CD4-positive, alpha-beta T cell treated with Interleukin-12 subunit alpha and Interleukin-12 subunit beta, for 1 hour (primary cell): Measurements from ENCODE around the gene ANAPC16.
"Not testable (repeated sequence)": the region's sequence is repeated elsewhere in the genome, so short reads cannot be mapped to it uniquely, and the experiment has no call there.

Source experiments
- DNase-seq: peaks from one replicate; pipeline ENCODE4 v3.0.0-alpha.2; 2020

Gene ANAPC16

DNA sequence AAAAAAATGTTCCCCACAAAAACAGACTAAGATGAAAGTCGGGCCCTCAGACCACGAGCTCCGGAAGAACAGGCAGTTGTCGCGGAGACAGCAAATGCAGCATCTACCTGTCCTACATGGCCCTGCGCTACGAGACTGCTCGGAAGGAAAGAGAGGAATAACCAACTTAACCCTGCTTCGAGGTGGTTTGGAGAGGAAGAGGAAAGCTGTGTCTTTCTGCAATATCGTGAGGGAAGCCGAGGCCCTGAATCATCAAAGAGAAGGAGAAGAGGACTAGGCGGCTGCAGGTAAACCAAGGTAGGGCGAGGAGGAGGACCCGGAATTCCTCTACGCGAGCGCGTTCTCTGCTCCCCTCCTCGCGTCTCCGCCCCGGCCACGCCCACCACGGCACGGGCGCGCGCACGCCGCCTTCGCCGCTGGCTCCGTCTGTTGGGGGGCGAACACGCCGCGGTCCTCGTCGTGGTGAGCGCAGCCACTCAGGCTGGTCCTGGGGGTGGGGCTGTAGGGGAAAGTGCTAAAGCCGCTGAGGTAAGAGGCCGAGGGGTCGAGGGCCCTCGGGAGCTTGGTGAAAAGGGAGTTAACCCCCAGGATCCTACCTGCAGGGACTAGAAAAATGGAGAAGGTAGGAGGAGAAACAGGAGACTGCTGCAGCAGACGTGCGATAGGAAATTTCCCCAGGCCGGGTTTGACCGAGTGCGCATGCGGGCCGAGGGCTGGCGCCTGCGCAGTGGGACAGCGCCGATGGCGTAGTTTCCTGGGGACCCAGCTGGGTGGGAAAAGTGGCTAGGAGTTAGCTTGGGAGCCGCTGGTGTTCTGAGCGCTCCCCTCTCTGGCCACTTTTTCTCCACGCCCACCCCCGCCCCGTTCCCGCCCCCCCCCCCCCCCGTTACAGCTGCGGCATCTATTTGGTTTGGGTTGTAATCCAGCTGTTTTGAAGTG lies at the start of gene ANAPC16, which contains the start of gene ASCC1:
Gene ANAPC16 (plus strand): TSS at position 402 of the 939 bp plus-strand sequence. CDS start 7,903 bp downstream, outside the sequence.
Gene ASCC1 (minus strand): TSS at position 666 of the 939 bp plus-strand sequence. CDS start 2,978 bp downstream, outside the sequence.
- peak; percentile 94 for DNase-seq

DNA sequence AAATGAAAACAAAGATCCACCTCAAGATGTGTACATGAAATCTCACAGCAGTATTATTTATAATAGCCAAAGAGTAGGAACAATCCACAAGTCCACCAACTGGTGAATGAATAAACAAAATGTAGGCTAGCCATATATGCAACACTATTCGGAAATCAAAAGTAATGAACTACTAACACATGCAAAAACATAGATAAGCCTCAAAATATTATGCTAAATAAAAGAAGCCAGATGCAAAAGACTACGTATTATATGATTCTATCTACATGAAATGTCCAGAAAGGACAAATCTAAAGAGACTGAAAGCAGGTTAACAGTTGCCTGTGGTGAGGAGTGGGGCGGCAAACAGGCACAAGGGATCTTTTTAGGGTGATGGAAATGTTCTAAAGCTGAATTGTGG lies 48.7 kb upstream of the ANAPC16 start:
- DNase-seq: no peak

DNA sequence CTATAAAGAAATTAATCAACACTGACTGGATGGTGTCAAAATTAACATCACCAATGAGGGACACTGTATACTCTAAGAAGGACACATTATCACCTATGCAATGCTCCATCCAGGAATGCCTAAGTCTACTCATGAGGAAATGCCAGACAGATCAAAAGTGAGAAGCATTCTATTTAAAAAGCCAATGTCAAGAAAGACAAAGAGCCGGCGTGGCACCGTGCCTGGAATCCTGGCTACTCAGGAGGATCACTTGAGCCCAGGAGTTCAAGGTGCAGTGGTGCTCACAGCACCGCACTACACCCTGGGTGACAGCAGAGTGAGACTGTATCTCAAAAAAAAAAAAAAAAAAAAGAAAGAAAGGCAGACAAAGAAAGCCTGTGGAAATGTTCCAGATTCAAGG lies 45.5 kb upstream of the ANAPC16 start:
- DNase-seq: no peak

DNA sequence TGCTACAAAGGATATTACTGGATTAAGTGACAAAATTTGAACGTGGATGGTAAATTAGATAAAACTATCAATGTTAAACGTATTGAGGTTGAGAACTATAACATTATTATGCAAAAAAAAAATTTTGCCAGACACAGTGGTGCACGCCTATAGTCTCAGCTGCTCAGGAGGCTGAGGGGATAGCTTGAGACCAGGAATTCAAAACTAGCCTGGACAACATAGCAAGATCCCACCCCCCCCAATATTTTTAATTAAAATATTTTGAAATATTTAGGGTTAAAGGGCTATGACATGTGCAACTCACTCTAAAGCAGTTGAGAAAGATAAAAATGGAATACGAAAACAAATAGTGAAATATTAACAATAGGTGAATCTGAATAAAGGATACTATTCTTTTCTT lies 45.1 kb upstream of the ANAPC16 start:
- no peak for DNase-seq

DNA sequence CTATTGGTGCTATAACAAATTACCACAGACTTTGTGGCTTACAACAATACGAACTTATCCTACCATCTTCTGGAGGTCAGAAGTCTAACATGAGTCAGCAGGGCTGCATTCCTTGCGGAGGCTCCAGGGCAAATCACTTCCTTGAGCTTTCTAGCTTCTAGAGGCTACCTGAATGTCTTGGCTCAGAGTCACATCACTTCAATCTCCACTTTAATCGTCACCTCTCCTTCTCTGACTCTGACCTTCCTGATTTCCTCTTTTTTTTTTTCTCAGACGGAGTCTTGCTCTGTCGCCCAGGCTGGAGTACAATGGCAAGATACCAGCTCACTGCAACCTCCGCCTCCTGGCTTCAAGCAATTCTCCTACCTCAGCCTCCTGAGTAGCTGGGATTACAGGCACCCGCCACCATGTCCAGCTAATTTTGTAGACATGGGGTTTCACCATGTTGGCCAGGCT lies 44.6 kb upstream of the ANAPC16 start:
- DNase-seq: no peak

DNA sequence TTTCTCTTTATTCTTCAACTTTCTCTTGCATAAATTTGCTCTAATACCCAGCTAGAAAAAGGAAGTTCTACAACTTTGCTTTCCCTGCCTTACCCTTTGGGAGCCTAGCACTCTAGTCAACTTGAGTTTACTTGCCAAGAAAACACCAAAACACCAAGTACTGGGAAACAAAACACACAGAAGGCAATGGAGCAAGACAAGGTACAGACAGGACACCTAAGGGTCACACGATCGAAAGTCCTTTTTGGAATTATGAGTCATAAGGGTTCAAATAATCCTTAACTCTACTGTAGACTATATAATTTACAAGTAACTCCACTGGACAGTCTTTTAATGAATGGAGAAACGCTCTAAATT lies 42.6 kb upstream of the ANAPC16 start:
- DNase-seq: no peak

DNA sequence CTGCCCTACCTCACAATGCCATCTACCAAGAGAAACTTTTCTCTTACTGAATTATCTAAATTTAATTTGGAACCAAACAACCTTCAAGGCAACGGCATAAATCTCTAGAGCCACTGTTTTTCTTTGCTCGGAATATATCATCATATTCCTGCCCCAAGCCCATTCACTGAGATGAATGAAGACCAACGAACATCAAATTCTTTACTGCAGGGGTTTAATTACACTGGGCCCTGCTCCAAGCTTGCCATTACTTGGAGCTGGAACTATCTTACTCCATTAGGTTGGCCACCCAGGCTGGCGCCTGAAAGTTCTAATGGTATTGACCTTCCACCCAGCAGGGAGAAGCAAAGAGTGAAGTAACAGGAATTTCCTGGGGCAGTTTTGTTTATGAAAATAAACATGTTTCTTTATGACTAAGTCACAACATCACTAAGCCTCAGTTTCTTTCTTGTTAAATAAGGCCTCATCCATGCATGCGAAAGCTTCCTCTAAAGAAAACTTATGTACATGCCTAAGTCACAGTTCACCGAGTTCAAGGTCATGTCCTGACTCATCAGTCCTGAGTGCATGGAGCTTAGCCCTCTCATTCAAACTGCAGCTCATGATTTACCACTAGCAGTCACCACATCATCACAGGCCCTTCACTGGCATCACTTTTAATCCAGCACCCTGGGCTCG lies 42.1 kb upstream of the ANAPC16 start:
- no peak for DNase-seq

DNA sequence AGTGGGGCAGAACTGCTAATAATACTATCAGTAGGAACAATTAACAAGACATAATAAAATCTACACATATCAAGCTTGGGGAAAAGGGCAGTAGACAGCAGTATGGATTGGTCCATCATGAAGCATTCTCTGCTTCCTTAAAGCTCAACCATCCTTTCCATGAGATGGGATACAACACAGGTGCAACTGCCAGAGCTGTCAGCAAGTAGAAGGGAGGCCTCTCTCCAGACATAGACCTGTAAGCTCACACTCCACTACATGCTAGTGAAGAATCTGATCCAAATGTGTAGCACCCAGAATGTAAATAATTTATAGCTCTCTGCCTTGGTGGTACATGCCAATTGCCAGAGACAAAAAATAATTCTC lies 41.5 kb upstream of the ANAPC16 start:
- DNase-seq: no peak

DNA sequence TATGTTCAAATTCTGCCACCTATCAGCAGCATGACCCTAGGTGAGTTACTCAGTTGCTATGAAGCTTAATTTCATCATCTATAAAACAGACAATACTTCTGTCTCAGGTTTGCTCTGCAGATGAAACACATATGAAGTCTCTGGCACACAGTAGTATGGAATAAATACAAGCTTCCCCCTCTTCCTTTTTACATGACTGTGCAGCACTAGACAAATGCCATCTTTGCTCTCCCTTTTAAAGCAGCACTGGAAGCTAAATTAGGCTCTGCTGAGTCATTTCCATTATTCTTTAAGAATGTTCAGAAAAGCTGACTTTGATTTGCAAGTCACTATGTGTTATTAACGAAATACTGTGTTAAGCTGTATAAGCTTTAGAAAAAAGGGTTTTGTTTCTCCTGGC lies 40.7 kb upstream of the ANAPC16 start:
- no peak for DNase-seq

DNA sequence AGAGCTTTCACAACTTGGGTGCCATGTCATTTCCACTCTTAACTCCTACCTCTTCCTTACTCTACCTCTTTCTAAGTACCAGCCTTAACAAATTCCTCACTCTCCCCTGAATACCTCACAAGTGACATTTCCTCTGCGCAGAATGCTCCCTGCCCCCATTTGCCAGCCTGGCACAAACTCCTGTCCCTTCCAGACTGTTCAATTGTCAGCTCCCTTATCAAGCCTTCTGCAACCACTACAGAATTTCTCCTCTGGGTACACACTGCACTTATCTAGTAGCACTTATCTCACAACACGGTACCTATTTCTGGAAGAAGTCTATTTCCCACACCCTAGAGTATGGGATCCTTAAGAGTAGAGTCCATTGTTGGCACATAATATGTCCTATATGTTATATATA lies 39.1 kb upstream of the ANAPC16 start:
- no peak for DNase-seq

DNA sequence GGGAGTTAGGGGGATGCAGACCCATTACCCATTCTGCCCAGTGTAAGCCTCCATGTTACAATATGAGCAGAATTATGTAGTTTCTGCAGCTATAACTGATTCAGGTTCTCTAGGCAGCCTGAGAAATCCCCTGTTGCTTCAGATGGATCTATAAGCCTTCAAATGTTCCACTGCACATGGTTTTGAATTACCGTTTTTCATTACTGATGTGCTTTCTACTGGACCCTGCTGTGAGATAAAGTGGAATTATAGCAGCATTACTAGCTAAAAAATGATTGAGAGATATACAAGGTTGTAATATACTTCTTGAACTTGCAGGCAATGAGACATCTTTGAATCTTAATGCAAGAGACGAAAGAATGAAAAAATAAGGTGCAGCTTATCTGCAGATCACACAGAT lies 38.4 kb upstream of the ANAPC16 start:
- no peak for DNase-seq

DNA sequence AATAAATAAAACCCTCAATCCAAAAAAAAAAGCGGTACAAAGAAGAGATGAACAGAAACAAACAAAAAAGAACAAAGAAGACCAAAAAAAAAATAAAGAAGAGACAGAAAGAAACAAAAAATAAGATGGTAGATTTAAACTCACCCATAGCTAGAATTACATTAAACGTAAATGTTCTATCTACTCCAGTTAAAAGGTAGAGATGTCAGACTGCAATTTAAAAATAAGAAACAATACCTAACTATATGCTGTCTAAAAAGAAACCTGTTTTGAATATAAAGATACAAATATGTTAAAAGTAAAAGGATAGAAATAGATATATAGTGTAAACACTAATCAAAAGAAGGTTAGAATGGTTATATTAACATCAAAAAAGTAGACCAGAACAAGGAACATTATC lies 31.7 kb upstream of the ANAPC16 start:
- DNase-seq: no peak

DNA sequence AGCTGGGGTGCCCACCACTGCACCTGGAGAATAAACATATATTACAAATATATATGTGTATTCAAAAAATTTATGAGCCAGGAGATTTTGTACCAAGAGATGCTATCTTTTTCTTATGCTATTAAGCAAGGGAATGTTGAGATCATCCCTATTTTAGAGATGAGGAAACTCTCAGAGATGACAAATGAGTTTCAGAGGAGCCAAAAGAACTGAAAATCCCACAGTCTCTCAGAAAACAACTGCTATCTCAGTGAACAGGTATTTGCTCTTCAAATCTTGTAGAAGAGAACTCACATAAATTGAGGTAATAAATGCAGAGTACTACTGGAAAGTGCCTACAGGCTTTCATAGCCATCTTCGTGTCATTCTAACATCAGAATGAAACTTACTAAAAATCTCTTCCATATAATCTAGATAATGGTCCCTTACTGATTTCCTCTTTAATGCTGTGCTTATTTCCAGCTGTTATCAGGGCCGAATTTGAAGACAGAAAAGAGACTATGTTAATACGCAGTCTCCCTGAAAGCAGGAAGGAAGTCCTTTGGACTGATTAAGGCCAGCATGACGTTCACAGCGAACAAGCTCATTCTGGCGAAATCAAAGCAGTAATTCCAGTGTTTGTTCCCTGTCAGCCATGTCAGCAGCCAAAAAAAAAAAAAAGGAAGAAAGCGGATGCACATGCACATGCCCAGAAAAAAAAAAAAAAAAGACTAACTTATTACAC lies 29.4 kb upstream of the ANAPC16 start:
- no peak for DNase-seq

DNA sequence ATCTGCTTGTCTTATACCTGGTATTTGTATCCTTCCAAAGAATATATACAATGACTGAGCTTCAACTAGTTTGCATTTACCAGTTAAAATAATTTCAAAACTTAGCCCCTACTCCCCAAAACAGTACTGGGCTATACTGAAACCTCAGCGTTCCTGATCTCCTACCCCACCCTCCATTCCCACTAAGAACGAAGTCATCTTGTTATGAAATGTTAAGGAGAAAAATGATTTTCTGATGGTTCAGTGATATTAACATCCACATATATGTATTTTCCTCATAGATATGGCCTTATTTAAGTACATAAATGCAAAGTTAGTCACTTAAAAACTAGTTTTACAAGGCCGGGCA lies 28.9 kb upstream of the ANAPC16 start:
- no peak for DNase-seq

DNA sequence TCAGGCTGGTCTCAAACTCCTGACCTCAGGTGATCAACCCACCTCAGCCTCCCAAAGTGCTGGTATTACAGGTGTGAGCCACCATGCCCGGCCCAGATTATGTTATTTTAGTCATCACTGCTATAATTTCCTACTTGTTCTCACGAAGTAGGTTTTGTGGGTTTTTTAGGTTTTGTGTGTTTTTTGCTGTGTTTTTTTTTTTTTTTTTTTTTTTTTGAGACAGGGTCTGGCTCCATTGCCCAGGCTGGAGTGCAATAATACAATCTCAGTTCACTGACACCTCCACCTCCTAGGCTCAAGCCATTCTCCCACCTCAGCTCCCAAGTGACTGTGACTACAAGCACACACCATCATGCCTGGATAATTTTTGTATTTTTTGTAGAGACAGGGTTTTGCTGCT lies 20.9 kb upstream of the ANAPC16 start:
- no peak for DNase-seq

DNA sequence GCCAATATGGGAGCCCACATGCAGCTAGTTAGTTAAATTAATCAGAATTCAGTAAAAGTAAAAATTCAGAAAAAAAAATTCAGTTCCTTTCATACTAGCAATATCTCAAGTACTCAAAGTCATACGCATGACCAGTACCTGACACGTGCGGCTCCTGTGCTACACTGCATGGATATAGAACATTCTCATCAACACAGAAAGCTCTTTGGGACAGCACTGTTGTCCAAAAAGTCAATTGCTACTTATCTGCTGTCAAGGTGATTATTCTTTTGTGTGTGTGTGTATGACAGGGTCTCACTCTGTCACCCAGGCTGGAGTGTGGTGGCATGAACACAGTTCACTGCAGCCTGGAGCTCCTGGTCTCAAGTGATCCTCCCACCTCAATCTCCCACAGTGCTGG lies 14.9 kb upstream of the ANAPC16 start:
- DNase-seq: no peak

DNA sequence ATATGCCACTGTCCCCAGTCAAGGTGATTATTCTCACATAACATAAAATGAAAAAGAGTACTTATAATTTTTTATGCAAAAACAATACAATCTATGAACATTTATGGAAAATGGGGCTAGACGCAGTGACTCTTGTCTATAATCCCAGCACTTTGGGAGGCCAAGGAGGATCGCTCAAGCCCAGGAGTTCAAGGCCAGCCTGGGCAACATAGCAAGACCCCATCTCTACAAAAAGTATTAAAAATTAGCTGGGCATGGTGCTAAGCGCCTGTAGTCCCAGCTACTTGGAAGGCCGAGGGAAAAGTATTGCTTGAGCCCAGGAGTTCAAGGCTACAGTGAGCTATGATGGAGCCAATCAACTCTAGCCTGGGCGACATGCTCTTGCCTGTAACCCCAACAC lies 14.5 kb upstream of the ANAPC16 start:
- DNase-seq: no peak

DNA sequence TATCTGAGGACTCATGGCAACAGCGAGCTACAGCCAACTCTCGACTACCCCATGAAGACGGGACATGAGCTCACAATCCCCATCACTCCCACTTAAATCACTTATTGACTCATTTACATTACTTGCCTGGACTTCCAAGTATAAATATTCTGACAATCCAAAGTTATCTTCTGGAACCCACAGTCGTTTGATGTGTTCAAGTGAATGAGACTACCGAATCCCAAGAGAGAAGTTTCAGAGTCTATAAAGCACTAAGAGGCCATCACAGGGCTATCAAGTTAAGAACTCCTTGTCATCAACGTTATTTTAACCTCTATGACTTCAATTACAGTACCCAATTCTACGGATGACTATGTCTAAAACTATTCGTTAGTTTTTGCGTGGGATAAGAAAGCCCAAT lies 11.5 kb upstream of the ANAPC16 start:
- DNase-seq: no peak

DNA sequence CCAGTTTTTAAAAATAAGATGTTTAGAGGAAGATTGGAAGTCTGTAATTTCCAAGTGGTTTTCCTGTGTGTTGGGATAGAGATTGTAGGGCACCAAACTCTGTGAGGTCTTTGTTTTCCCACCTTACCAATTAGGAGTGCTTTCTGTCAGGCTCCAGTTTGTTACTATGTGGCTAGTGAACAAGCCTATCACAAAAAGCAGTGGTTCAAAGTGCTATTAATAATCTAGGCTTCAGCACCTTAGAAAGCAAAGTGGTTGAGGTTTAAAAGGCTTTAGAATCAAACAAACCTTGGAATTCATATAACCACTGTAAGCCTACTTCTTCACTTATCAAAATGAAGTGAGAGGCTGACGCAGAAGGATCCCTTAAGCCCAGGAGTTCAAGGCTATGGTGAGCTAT lies 11.1 kb upstream of the ANAPC16 start:
- no peak for DNase-seq

DNA sequence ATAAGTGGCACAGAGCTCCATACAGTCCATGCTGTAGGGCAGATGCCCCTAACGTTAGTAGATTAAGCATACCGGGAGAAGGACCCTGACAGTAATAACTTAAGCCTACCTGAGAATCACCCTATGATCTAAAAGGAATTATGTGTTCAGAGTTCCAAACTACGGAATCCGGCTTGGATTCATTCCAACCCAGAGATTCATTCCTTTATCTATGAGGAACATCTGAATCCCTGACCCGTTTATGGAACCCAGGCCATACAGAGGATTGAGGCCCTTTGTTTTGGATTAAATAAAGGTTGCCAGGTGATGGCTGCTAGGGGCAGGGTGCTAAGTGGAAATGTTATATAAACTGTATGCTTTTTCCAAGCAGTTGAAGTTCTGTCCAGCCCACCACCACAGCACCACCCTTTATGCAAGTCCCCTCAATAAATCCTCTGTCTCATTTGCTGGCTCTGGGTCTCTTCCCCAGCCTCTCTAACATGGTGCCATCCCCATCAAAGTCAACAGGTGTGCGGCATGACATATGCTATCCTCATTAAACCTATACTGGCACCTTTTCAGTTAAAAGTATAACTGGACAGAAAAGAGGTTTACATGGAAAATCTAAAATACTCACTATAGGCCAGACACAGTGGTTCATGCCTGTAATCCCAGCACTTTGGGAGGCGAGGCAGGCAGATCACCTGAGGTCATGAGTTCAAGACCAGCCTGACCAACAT lies 9.1 kb upstream of the ANAPC16 start:
- no peak for DNase-seq

DNA sequence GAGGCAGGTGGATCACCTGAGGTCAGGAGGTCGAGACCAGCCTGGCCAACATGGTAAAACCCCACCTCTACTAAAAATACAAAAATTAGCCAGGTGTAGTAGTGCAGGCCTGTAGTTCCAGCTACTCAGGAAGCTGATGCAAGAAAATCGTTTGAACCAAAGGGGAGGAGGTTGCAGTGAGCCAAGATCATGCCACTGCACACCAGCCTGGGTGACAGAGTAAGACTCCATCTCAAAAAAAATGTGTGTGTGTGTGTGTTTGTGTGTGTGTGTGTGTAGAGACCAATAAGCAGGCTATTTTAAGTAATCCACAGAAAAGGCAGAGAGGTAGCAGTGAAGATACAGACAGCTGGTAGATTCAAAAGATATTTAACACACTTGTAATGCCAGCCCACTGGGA lies 7.3 kb upstream of the ANAPC16 start:
- not testable (repeated sequence) for DNase-seq

DNA sequence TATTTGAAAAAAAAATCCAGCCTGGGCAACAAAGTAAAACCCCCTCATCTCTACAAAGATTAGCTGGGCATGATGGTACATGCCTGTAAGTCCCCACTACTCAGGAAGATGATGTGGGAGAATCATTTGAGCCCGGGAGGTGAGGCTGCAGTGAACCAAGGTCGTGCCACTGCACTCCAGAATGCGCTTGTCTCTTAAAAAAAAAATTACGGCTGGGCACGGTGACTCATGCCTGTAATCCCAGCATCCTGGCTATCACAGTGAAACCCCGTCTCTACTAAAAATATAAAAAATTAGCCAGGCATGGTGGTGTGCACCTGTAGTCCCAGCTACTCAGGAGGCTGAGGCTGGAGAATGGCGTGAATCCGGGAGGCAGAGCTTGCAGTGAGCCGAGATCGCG lies 4.4 kb upstream of the ANAPC16 start:
- not testable (repeated sequence) for DNase-seq

DNA sequence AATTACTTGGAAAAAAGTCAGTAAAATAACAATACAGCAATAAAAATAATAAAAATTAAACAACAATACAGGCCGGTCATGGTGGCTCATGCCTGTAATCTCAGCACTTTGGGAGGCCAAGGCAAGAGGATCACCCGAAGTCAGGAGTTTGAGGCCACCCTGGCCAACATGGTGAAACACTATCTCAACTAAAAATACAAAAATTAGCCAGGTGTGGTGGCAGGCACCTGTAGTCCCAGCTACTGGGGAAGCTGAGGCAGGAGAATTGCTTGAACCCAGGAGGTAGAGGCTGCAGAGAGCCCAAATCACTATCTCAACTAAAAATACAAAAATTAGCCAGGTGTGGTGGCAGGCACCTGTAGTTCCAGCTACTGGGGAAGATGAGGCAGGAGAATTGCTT lies 4.0 kb upstream of the ANAPC16 start:
- not testable (repeated sequence) for DNase-seq
